SU-DHL-6 (cell line): ENCODE measurements around the gene PRICKLE1.

Experiments used
- CTCF ChIP-seq: fragments of 200-600 bp; sonication (generic); IDR thresholded peaks from one replicate; pipeline ENCODE4 v1.5.1; 2017; ENCODE audit warnings: antibody characterized with exemption, mild to moderate bottlenecking, low read length, moderate library complexity; ENCODE audit not compliant: insufficient read depth, poor library complexity, severe bottlenecking
- EZH2phosphoT487 ChIP-seq: fragments of 200-600 bp; sonication (generic), shearing (Covaris generic); conservative IDR thresholded peaks from 2 replicates; pipeline ENCODE4 v1.6.1; 2018; ENCODE audit warnings: mild to moderate bottlenecking, antibody characterized with exemption, low read length, moderate library complexity, mixed read lengths

DNA sequence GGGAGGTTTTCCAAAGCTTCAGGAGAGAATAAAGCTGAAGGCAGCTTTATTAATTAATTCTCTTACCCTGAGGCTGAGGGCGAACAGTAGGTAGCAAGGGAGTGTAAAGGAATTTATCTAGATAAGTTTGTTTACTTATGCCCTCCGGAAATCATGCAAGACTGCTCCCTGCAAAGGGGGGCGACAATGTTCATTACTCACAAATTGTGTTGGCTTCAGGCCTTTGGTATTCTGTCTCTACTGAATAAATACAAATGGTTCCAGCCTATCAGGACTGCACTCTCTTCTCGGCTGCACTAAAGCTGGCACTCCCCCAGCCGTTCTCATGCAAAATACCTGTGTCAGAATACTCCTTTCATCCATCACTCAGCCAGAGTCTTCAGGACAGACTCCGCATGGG lies 142.8 kb downstream of the PRICKLE1 start:
- TF ChIP-seq CTCF: no peak
- TF ChIP-seq EZH2phosphoT487: no peak
